ENCODE results near the gene NLGN1.

Gene NLGN1

GRCh38 chr3:173921732-173922131, 524.2 kb downstream of the NLGN1 start:
- Mint-ChIP-seq H3K4me3 (no peak overlapping the region), H3K36me3 (ENCODE audit: low read depth) (no peaks in the 10 kb centered on the region), H3K27me3 (no peaks in the 10 kb centered on the region), H3K9me3 (no peaks in the 10 kb centered on the region), H3K4me1 (ENCODE audit: low read depth) (no peaks in the 10 kb centered on the region), H3K27ac (no peak overlapping the region)
- DNase-seq: no peak

GRCh38 chr3:173923204-173923603, 525.7 kb downstream of the NLGN1 start:
- DNase-seq: no peak
- H3K4me1 Mint-ChIP-seq (ENCODE audit: low read depth): no peaks in the 10 kb centered on the region
- no peak overlapping the region for H3K4me3 Mint-ChIP-seq
- no peaks in the 10 kb centered on the region for H3K36me3 Mint-ChIP-seq (ENCODE audit: low read depth)
- H3K27me3 Mint-ChIP-seq: no peaks in the 10 kb centered on the region
- no peaks in the 10 kb centered on the region for H3K9me3 Mint-ChIP-seq
- no peak overlapping the region for H3K27ac Mint-ChIP-seq

GRCh38 chr3:173930251-173930650, 532.7 kb downstream of the NLGN1 start:
- DNase-seq: no peak
- H3K4me3 Mint-ChIP-seq: no peak overlapping the region
- H3K9me3 Mint-ChIP-seq: no peaks in the 10 kb centered on the region
- no peaks in the 10 kb centered on the region for H3K27me3 Mint-ChIP-seq
- no peak overlapping the region for H3K27ac Mint-ChIP-seq
- H3K36me3 Mint-ChIP-seq (ENCODE audit: low read depth): no peaks in the 10 kb centered on the region
- no peaks in the 10 kb centered on the region for H3K4me1 Mint-ChIP-seq (ENCODE audit: low read depth)

- Mint-ChIP-seq H3K9me3 (no peaks in the 10 kb centered on the region), H3K27me3 (no peaks in the 10 kb centered on the region), H3K27ac (no peak overlapping the region), H3K4me3 (no peak overlapping the region), H3K4me1 (ENCODE audit: low read depth) (no peaks in the 10 kb centered on the region), H3K36me3 (ENCODE audit: low read depth) (no peaks in the 10 kb centered on the region)
- no peak for DNase-seq
These were observed 535.1 kb downstream of the NLGN1 start for GRCh38 chr3:173932624-173933023.

GRCh38 chr3:173933113-173933512, 535.6 kb downstream of the NLGN1 start:
- H3K27ac Mint-ChIP-seq: no peak overlapping the region
- no peaks in the 10 kb centered on the region for H3K4me1 Mint-ChIP-seq (ENCODE audit: low read depth)
- no peak for DNase-seq
- H3K4me3 Mint-ChIP-seq: no peak overlapping the region
- H3K36me3 Mint-ChIP-seq (ENCODE audit: low read depth): no peaks in the 10 kb centered on the region
- H3K27me3 Mint-ChIP-seq: no peaks in the 10 kb centered on the region
- H3K9me3 Mint-ChIP-seq: no peaks in the 10 kb centered on the region

- DNase-seq: no peak
- Mint-ChIP-seq H3K4me1 (ENCODE audit: low read depth) (no peaks in the 10 kb centered on the region), H3K9me3 (no peaks in the 10 kb centered on the region), H3K27ac (no peak overlapping the region), H3K27me3 (no peaks in the 10 kb centered on the region), H3K36me3 (ENCODE audit: low read depth) (no peaks in the 10 kb centered on the region), H3K4me3 (no peak overlapping the region)
These were observed 538.8 kb downstream of the NLGN1 start for GRCh38 chr3:173936316-173936715.

- Mint-ChIP-seq H3K4me3 (no peak overlapping the region), H3K36me3 (ENCODE audit: low read depth) (no peaks in the 10 kb centered on the region), H3K9me3 (no peaks in the 10 kb centered on the region), H3K27ac (no peak overlapping the region), H3K4me1 (ENCODE audit: low read depth) (no peaks in the 10 kb centered on the region), H3K27me3 (no peaks in the 10 kb centered on the region)
- no peak for DNase-seq
These were observed 540.6 kb downstream of the NLGN1 start for GRCh38 chr3:173938159-173938558.

- H3K9me3 Mint-ChIP-seq: no peaks in the 10 kb centered on the region
- no peaks in the 10 kb centered on the region for H3K27me3 Mint-ChIP-seq
- no peaks in the 10 kb centered on the region for H3K36me3 Mint-ChIP-seq (ENCODE audit: low read depth)
- H3K27ac Mint-ChIP-seq: no peak overlapping the region
- H3K4me1 Mint-ChIP-seq (ENCODE audit: low read depth): no peaks in the 10 kb centered on the region
- H3K4me3 Mint-ChIP-seq: no peak overlapping the region
- DNase-seq: no peak
These were observed 541.1 kb downstream of the NLGN1 start for GRCh38 chr3:173938616-173939015.

- Mint-ChIP-seq H3K36me3 (ENCODE audit: low read depth) (no peaks in the 10 kb centered on the region), H3K9me3 (no peaks in the 10 kb centered on the region)
- DNase-seq: no peak
These were observed 541.8 kb downstream of the NLGN1 start for GRCh38 chr3:173939331-173939730.

GRCh38 chr3:173943264-173943663, 545.7 kb downstream of the NLGN1 start:
- no peak for DNase-seq
- no peaks in the 10 kb centered on the region for H3K27me3 Mint-ChIP-seq
- H3K4me3 Mint-ChIP-seq: no peak overlapping the region
- H3K9me3 Mint-ChIP-seq: peaks cover 4% of the 10 kb centered on the region
- H3K36me3 Mint-ChIP-seq (ENCODE audit: low read depth): no peaks in the 10 kb centered on the region
- H3K4me1 Mint-ChIP-seq (ENCODE audit: low read depth): no peaks in the 10 kb centered on the region
- no peak overlapping the region for H3K27ac Mint-ChIP-seq

More at GRCh38 chr3:173939331-173939730, 541.8 kb downstream of the NLGN1 start:
- Mint-ChIP-seq H3K27ac (no peak overlapping the region), H3K4me3 (no peak overlapping the region), H3K4me1 (ENCODE audit: low read depth) (no peaks in the 10 kb centered on the region), H3K27me3 (no peaks in the 10 kb centered on the region)

GRCh38 chr3:173945170-173945569, 547.6 kb downstream of the NLGN1 start:
- Mint-ChIP-seq H3K27ac (no peak overlapping the region), H3K27me3 (no peaks in the 10 kb centered on the region), H3K36me3 (ENCODE audit: low read depth) (no peaks in the 10 kb centered on the region), H3K4me1 (ENCODE audit: low read depth) (no peaks in the 10 kb centered on the region), H3K9me3 (peaks cover 4% of the 10 kb centered on the region), H3K4me3 (no peak overlapping the region)
- DNase-seq: no peak

GRCh38 chr3:173945806-173946205, 548.3 kb downstream of the NLGN1 start:
- no peak overlapping the region for H3K4me3 Mint-ChIP-seq
- H3K4me1 Mint-ChIP-seq (ENCODE audit: low read depth): no peaks in the 10 kb centered on the region
- no peak overlapping the region for H3K27ac Mint-ChIP-seq
- no peak for DNase-seq
- H3K9me3 Mint-ChIP-seq: peaks cover 4% of the 10 kb centered on the region
- no peaks in the 10 kb centered on the region for H3K36me3 Mint-ChIP-seq (ENCODE audit: low read depth)
- H3K27me3 Mint-ChIP-seq: no peaks in the 10 kb centered on the region

- no peak overlapping the region for H3K4me3 Mint-ChIP-seq
- no peaks in the 10 kb centered on the region for H3K36me3 Mint-ChIP-seq (ENCODE audit: low read depth)
- no peak overlapping the region for H3K27ac Mint-ChIP-seq
- DNase-seq: no peak
- H3K27me3 Mint-ChIP-seq: no peaks in the 10 kb centered on the region
- H3K4me1 Mint-ChIP-seq (ENCODE audit: low read depth): no peaks in the 10 kb centered on the region
- peaks cover 6% of the 10 kb centered on the region for H3K9me3 Mint-ChIP-seq
These were observed 557.1 kb downstream of the NLGN1 start for GRCh38 chr3:173954647-173955046.

- H3K9me3 Mint-ChIP-seq: peaks cover 3% of the 10 kb centered on the region
- H3K4me3 Mint-ChIP-seq: no peak overlapping the region
- H3K4me1 Mint-ChIP-seq (ENCODE audit: low read depth): no peaks in the 10 kb centered on the region
- H3K27ac Mint-ChIP-seq: no peak overlapping the region
- no peak for DNase-seq
- H3K36me3 Mint-ChIP-seq (ENCODE audit: low read depth): no peaks in the 10 kb centered on the region
- no peaks in the 10 kb centered on the region for H3K27me3 Mint-ChIP-seq
These were observed 560.1 kb downstream of the NLGN1 start for GRCh38 chr3:173957646-173958045.

GRCh38 chr3:173958805-173959204, 561.3 kb downstream of the NLGN1 start:
- no peak overlapping the region for H3K27ac Mint-ChIP-seq

GRCh38 chr3:173970281-173970680, 572.7 kb downstream of the NLGN1 start:
- H3K4me1 Mint-ChIP-seq (ENCODE audit: low read depth): no peaks in the 10 kb centered on the region
- no peak overlapping the region for H3K27ac Mint-ChIP-seq
- DNase-seq: no peak
- no peaks in the 10 kb centered on the region for H3K27me3 Mint-ChIP-seq
- H3K9me3 Mint-ChIP-seq: peaks cover 2% of the 10 kb centered on the region
- no peak overlapping the region for H3K4me3 Mint-ChIP-seq
- no peaks in the 10 kb centered on the region for H3K36me3 Mint-ChIP-seq (ENCODE audit: low read depth)

More at GRCh38 chr3:173958805-173959204, 561.3 kb downstream of the NLGN1 start:
- Mint-ChIP-seq H3K9me3 (peaks cover 3% of the 10 kb centered on the region), H3K27me3 (no peaks in the 10 kb centered on the region), H3K4me1 (ENCODE audit: low read depth) (no peaks in the 10 kb centered on the region), H3K4me3 (no peak overlapping the region), H3K36me3 (ENCODE audit: low read depth) (no peaks in the 10 kb centered on the region)
- no peak for DNase-seq

Measured in activated T-cell treated with anti-CD3 and anti-CD28 coated beads, Interleukin-2, amount 50 U/mL, for 24 hours (primary cell).